Mesenchymal stem cell (in vitro differentiated cells and primary cell): Measurements from ENCODE around the gene DCLK1.

Source experiments
- DNase-seq: peaks from one replicate; pipeline ENCODE4 v3.0.0-alpha.2; 2013
- H2AFZ ChIP-seq: one replicate; pipeline ENCODE4 v1.6.1; 2013; ENCODE audit warnings: low read depth, mild to moderate bottlenecking, control low read depth, inconsistent platforms, low read length, moderate library complexity
- H2AK5ac ChIP-seq: 2 replicates; pipeline ENCODE4 v1.6.1; 2013; ENCODE audit warnings: low read length, moderate library complexity, mild to moderate bottlenecking, inconsistent platforms; ENCODE audit not compliant: severe bottlenecking
- H2BK120ac ChIP-seq: one replicate; pipeline ENCODE4 v1.6.1; 2013; ENCODE audit warnings: low read depth, mild to moderate bottlenecking, inconsistent platforms, low read length, moderate library complexity
- H2BK12ac ChIP-seq, 2 experiments: one replicate each; pipeline ENCODE4 v1.6.1; 2013; ENCODE audit warnings: inconsistent platforms in 2 of 2, low read length in 2 of 2, mild to moderate bottlenecking in 2 of 2, moderate library complexity in 2 of 2, control low read depth in 1 of 2
- H2BK15ac ChIP-seq: one replicate; pipeline ENCODE4 v1.6.1; 2013; ENCODE audit warnings: mild to moderate bottlenecking, low read depth, inconsistent platforms; ENCODE audit not compliant: poor library complexity, severe bottlenecking
- H2BK5ac ChIP-seq: 2 replicates; pipeline ENCODE4 v1.6.1; 2013; ENCODE audit warnings: low read depth, mild to moderate bottlenecking, low read length, control low read depth, inconsistent platforms; ENCODE audit not compliant: poor library complexity, severe bottlenecking
- H3K14ac ChIP-seq, 2 experiments: one replicate each; pipeline ENCODE4 v1.6.1; 2013; ENCODE audit warnings: inconsistent platforms in 2 of 2, low read length in 2 of 2, control low read depth in 1 of 2, mild to moderate bottlenecking in 1 of 2, moderate library complexity in 1 of 2
- H3K18ac ChIP-seq, 2 experiments: one replicate each; pipeline ENCODE4 v1.6.1; 2013; ENCODE audit warnings: inconsistent platforms in 2 of 2, low read length in 2 of 2, control low read depth in 1 of 2, low read depth in 1 of 2, mild to moderate bottlenecking in 1 of 2
- H3K23ac ChIP-seq, 2 experiments: one replicate each; pipeline ENCODE4 v1.6.1; 2013; ENCODE audit warnings: inconsistent platforms in 2 of 2, low read length in 2 of 2, mild to moderate bottlenecking in 2 of 2, moderate library complexity in 2 of 2, control low read depth in 1 of 2
- H3K27ac ChIP-seq: 2 replicates; pipeline ENCODE4 v1.5.1; 2013; ENCODE audit warnings: mild to moderate bottlenecking, moderate library complexity, low read length, control low read depth, inconsistent platforms; ENCODE audit not compliant: poor library complexity, severe bottlenecking
- H3K27me3 ChIP-seq, 2 experiments: 2 replicates each; pipeline versions ENCODE4 v1.6.1 to v1.7.0; 2013; ENCODE audit warnings: low read length in 2 of 2, mild to moderate bottlenecking in 2 of 2, moderate library complexity in 2 of 2, control low read depth in 1 of 2, inconsistent platforms in 1 of 2; ENCODE audit not compliant: control insufficient read depth in 1 of 2, insufficient read depth in 1 of 2
- H3K36me3 ChIP-seq, 2 experiments: 2 replicates each; pipeline versions ENCODE4 v1.6.1 to v1.7.0; 2013; ENCODE audit warnings: low read length in 2 of 2, control low read depth in 1 of 2, inconsistent platforms in 1 of 2, low read depth in 1 of 2, mild to moderate bottlenecking in 1 of 2; ENCODE audit not compliant: insufficient read depth in 2 of 2, control insufficient read depth in 1 of 2
- H3K4ac ChIP-seq, 2 experiments: one replicate each; pipeline ENCODE4 v1.6.1; 2013; ENCODE audit warnings: inconsistent platforms in 2 of 2, low read length in 2 of 2, mild to moderate bottlenecking in 2 of 2, moderate library complexity in 2 of 2, control low read depth in 1 of 2, low read depth in 1 of 2
- H3K4me1 ChIP-seq: 2 replicates; pipeline ENCODE4 v1.6.1; 2013; ENCODE audit warnings: low read depth, low read length, control low read depth; ENCODE audit not compliant: control insufficient read depth, insufficient read depth
- H3K4me2 ChIP-seq: 2 replicates; pipeline ENCODE4 v1.6.1; 2013; ENCODE audit warnings: low read length, mild to moderate bottlenecking, inconsistent platforms; ENCODE audit not compliant: poor library complexity, severe bottlenecking
- H3K4me3 ChIP-seq, 2 experiments: 2 replicates each; pipeline versions ENCODE4 v1.5.1 to v1.7.0; 2013; ENCODE audit warnings: low read length in 2 of 2, mild to moderate bottlenecking in 2 of 2, control low read depth in 1 of 2, low read depth in 1 of 2; ENCODE audit not compliant: insufficient read depth in 1 of 2
- H3K79me1 ChIP-seq: replicated peaks from 2 replicates; pipeline ENCODE4 v1.6.1; 2013; ENCODE audit warnings: mild to moderate bottlenecking, control low read depth, low read length, inconsistent platforms; ENCODE audit not compliant: poor library complexity, severe bottlenecking
- H3K9ac ChIP-seq: 2 replicates; pipeline ENCODE4 v1.7.0; 2013; ENCODE audit warnings: mild to moderate bottlenecking, low read length, moderate library complexity
- H3K9me3 ChIP-seq: 2 replicates; pipeline ENCODE4 v1.7.0; 2013; ENCODE audit warnings: mild to moderate bottlenecking, low read length; ENCODE audit not compliant: control insufficient read depth
- H4K8ac ChIP-seq: one replicate; pipeline ENCODE4 v1.6.1; 2013; ENCODE audit warnings: inconsistent platforms, mild to moderate bottlenecking, low read length, moderate library complexity
- H4K91ac ChIP-seq: one replicate; pipeline ENCODE4 v1.6.1; 2013; ENCODE audit warnings: mild to moderate bottlenecking, low read length, inconsistent platforms
- WGBS: methylation state at CpG from one replicate; pipeline ENCODE4 v1.1.7; 2013; ENCODE audit warnings: mixed read lengths; 5-methylcytosine and 5-hydroxymethylcytosine counted together

DCLK1 gene

DNA sequence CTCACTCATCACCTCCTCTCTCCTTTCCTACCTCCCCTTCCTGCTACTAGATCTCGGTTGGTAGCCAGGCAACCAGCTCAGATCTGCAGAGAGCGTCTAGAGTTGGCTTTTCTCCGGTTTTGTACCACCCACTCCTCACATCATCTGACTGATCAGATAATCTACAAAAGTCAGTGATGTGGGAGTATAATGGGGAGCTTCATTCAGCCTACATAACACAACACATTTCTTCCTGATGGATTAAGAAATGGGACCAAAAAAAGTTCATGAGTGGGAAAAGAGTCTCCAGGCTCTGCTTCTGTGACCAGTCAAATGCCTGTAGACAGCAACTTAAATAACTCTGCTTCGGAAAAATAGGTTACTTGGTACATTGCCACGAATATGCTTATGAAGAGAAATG is 279.8 kb downstream of the DCLK1 start:
- Histone ChIP-seq H3K4me1 (peaks cover 4% of the 10 kb centered on the region), H3K14ac (no peak overlapping the region), H2AFZ (no peak overlapping the region), H4K91ac (no peak overlapping the region), H3K18ac (no peak overlapping the region), H2BK15ac (no peak overlapping the region), H3K4me3 (no peak overlapping the region), H2AK5ac (no peak overlapping the region), H2BK5ac (no peak overlapping the region), H3K36me3 (peaks cover 0 to 30% of the 10 kb centered on the region in 2 experiments), H3K9ac (no peak overlapping the region), H4K8ac (no peak overlapping the region), H2BK12ac (no peak overlapping the region), H3K79me1 (no peaks in the 10 kb centered on the region), H3K27me3 (no peaks in the 10 kb centered on the region), H2BK120ac (no peak overlapping the region), H3K23ac (no peak overlapping the region), H3K4ac (no peak overlapping the region), H3K9me3 (no peaks in the 10 kb centered on the region), H3K27ac (no peak overlapping the region), H3K4me2 (no peak overlapping the region)
- WGBS: 76% methylated on average over 3 of the region's 5 CpGs
- no peak for DNase-seq

DNA sequence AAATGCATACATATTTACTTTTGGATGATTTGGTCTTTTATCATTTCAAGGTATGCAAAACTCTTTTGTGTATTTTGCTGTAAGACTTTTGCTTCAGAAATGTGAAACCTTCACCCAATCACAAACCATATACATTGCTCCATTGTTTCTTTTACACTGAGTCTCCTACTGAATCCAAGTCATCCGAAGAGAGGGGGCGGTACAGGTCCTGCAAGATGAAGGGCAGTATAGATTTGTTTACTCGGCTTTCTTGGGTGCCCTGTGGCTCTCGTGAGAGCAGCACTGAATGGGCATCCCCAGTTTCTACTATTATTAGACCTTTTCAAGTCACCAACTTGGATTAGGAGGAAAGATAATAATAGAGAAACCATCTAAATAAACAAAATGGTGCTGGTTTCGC is 280.6 kb downstream of the DCLK1 start:
- 82% methylated on average over 4 of the region's 5 CpGs for WGBS
- H3K9ac ChIP-seq: no peak overlapping the region
- no peak overlapping the region for H2BK12ac ChIP-seq
- H3K14ac ChIP-seq: no peak overlapping the region
- H3K36me3 ChIP-seq: peaks cover 0 to 30% of the 10 kb centered on the region in 2 experiments
- no peak overlapping the region for H3K18ac ChIP-seq
- no peak overlapping the region for H2BK15ac ChIP-seq
- peaks cover 3% of the 10 kb centered on the region for H3K4me1 ChIP-seq
- no peak overlapping the region for H3K4me3 ChIP-seq
- no peak overlapping the region for H3K4ac ChIP-seq
- no peak overlapping the region for H3K4me2 ChIP-seq
- H2BK5ac ChIP-seq: no peak overlapping the region
- H2AFZ ChIP-seq: no peak overlapping the region
- no peak overlapping the region for H3K27ac ChIP-seq
- no peaks in the 10 kb centered on the region for H3K79me1 ChIP-seq
- no peaks in the 10 kb centered on the region for H3K27me3 ChIP-seq
- H4K8ac ChIP-seq: no peak overlapping the region
- no peak overlapping the region for H2BK120ac ChIP-seq
- no peak overlapping the region for H2AK5ac ChIP-seq
- DNase-seq: no peak
- no peak overlapping the region for H4K91ac ChIP-seq
- H3K9me3 ChIP-seq: no peaks in the 10 kb centered on the region
- H3K23ac ChIP-seq: no peak overlapping the region

DNA sequence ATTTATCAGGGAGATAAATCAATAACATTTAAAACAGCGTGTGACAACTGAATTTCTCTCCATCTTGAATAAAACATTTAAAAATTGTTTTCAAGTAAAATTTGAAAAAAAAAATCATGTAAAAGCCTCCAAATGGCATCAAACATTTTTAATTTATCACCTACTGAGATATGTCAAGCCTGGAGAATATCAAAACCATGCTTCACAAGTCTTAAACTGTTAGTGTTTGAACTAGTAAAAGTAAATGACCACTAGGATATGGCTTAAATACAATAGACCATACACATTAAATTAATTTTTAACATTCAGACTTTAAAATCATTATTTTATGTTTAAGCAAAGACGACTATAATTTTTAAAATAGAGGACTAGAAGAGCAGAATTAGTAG is 281.9 kb downstream of the DCLK1 start:
- Histone ChIP-seq H3K27me3 (no peaks in the 10 kb centered on the region), H3K23ac (no peak overlapping the region), H2AFZ (no peak overlapping the region), H2BK15ac (no peak overlapping the region), H3K9ac (no peak overlapping the region), H3K4me1 (no peaks in the 10 kb centered on the region), H2BK12ac (no peak overlapping the region), H3K18ac (no peak overlapping the region), H3K4me2 (no peak overlapping the region), H4K8ac (no peak overlapping the region), H3K14ac (no peak overlapping the region), H3K4me3 (no peak overlapping the region), H3K36me3 (peaks cover 0 to 29% of the 10 kb centered on the region in 2 experiments), H2AK5ac (no peak overlapping the region), H3K79me1 (no peaks in the 10 kb centered on the region), H3K27ac (no peak overlapping the region), H4K91ac (no peak overlapping the region), H2BK5ac (no peak overlapping the region), H3K4ac (no peak overlapping the region), H2BK120ac (no peak overlapping the region), H3K9me3 (no peaks in the 10 kb centered on the region)
- no CpG with 5 or more reads among the region's 2 CpGs for WGBS
- DNase-seq: no peak

DNA sequence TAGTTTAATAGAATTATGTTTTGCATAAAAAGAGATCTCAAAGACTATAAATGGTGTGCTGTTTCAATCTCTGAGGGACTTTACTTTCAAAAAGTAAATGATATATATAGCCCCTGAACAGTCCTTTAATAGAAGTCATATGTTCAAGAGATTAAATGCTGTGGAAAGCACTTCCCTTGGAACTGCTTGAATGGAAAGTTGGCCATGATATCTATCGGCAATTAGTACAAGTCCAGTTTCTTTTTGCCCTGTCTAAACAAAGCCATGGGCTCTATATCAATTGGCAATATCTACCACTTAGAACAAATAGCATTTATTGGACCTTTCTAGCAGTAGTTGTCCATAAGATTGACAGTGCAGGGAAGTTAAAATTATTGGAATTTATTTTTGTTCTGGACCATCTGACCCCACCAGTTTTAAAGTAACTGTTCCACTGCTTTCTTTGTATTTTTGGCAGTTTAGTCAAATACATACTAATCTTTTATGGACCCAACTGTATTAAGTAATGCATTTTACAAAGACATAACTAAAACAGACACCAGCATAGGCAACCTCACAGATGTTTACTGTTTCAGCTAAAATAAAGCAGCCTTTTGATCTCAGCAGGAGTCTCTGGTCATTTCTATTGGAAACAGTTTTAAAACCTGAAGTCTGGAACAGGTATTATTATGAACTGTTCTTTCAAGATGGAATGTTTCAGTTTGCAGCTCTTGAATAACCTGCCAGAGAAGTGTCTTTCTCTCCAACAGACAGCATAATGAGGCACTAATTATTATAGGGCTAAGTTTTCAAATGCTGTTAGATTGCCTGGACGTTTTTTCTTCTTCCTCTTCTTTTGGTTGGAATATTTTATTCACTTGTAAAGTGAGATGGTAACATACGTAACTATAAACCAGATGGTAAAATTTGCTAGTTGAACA is 282.6 kb downstream of the DCLK1 start:
- H2BK120ac ChIP-seq: no peak overlapping the region
- peaks cover 0 to 22% of the 10 kb centered on the region in 2 experiments for H3K36me3 ChIP-seq
- no peak overlapping the region for H4K8ac ChIP-seq
- H3K4ac ChIP-seq: no peak overlapping the region
- H3K79me1 ChIP-seq: no peaks in the 10 kb centered on the region
- no peak overlapping the region for H3K4me3 ChIP-seq
- H3K14ac ChIP-seq: no peak overlapping the region
- H3K4me2 ChIP-seq: no peak overlapping the region
- H2AFZ ChIP-seq: no peak overlapping the region
- H3K23ac ChIP-seq: no peak overlapping the region
- no peaks in the 10 kb centered on the region for H3K27me3 ChIP-seq
- 100% methylated on average over 1 of the region's 3 CpGs for WGBS
- H2BK12ac ChIP-seq: no peak overlapping the region
- no peak overlapping the region for H3K18ac ChIP-seq
- H3K9me3 ChIP-seq: no peaks in the 10 kb centered on the region
- no peak for DNase-seq
- no peak overlapping the region for H3K27ac ChIP-seq
- no peak overlapping the region for H2BK5ac ChIP-seq
- H4K91ac ChIP-seq: no peak overlapping the region
- H3K4me1 ChIP-seq: no peaks in the 10 kb centered on the region
- H2AK5ac ChIP-seq: no peak overlapping the region
- H2BK15ac ChIP-seq: no peak overlapping the region
- peak overlapping the region; percentile 39 for H3K9ac ChIP-seq
